ENCODE data around the gene PUS1.
"Not testable (repeated sequence)": the region's sequence is repeated elsewhere in the genome, so short reads cannot be mapped to it uniquely, and the experiment has no call there.

PUS1 gene

DNA sequence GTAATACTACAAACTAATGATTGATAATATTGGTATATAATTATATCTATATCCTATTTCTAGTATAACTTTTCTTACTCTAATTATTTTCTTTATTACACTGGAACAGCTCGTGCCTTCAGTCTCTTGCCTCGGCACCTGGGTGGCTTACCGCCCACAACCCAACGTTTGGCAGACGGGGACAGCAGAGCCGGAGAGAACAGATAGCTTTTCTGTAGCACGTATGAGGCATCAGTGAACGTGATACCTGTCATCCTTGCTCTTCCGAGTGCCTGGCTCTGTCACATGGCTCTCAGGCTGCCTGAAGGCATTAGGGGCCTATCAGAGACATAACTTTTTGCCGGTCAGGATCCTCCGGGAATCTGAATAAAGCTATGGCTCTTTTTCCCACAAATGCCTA is 5.5 kb downstream of the PUS1 start:
- no peak for DNase-seq (ENCODE audit: low read depth in 3 of 3)

- no peak for DNase-seq (ENCODE audit: low read depth in 3 of 3)
Observed at GRCh38 chr12:131938082-131938481, 9.0 kb downstream of the PUS1 start.

DNA sequence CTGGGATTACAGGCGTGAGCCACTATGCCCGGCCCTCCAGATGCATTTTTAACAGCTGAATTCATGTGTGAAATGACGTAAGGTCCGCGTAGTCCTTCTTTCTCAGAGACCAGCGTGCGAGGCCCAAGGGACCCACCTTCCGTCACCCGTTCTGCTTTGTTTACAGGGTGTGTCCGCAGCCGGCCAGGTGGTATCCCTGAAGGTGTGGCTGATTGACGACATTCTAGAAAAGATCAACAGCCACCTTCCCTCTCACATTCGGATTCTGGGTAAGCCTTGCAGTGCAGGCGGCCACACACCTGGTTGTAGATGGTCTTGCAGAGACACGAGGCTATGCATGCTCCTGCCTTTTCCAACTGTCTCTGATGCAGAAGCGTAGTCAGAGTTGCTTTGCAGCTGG is 9.9 kb downstream of the PUS1 start:
- DNase-seq (ENCODE audit: low read depth in 3 of 3): no peak

GRCh38 chr12:131940141-131940547 is 11.1 kb downstream of the PUS1 start:
- no peak for DNase-seq (ENCODE audit: low read depth in 3 of 3)

GRCh38 chr12:131941116-131941986 is 12.3 kb downstream of the PUS1 start:
- DNase-seq (ENCODE audit: low read depth in 3 of 3): no peak

GRCh38 chr12:131941987-131942341 is 12.9 kb downstream of the PUS1 start:
- no peak for DNase-seq (ENCODE audit: low read depth in 3 of 3)

DNA sequence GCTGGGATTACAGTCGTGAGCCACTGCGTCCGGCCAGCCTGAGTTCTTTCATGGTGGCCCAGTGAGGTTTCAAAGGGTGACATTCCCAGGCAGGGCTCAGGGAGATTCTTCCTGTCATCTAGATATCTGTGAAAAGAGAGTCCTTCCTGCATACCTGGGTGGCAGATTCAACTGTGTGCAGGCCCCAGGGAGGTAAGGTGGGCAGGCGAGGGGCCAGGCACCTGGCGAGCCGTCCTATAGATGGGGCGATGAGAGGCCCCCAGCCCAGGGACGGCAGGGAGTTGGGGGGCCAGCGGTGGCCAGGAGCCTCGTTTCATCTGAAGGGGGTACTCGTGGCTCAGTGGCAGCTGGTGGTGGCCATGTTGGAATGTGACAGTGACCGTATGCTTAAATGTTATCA is 13.6 kb downstream of the PUS1 start:
- no peak for DNase-seq (ENCODE audit: low read depth in 3 of 3)

- DNase-seq (ENCODE audit: low read depth in 3 of 3): no peak
Observed at GRCh38 chr12:131943389-131943788, 14.3 kb downstream of the PUS1 start.

- no peak for DNase-seq (ENCODE audit: low read depth in 3 of 3)
Observed at GRCh38 chr12:131943876-131944275, 14.8 kb downstream of the PUS1 start.

- DNase-seq (ENCODE audit: low read depth in 3 of 3): no peak
Observed at GRCh38 chr12:131944601-131945251, 15.7 kb downstream of the PUS1 start.

DNA sequence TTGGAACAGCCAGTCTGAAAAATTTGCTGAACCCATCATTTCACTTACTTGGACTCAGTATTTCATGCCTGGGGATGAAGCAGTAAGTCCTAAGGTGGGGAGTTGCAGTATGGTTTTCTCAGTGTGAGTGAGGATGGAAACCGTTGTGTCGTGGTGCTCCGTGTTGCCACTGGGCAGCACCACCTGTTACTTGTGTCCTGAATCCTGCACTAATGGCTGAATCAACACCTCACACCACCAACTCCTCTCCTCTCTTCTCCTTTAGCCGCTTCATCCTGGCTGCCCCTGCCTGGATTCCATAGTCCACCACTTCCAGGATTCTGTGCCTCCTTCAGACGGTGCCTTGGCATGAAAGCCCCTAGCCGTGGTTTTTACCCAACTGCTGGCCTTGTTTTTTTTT is 17.7 kb downstream of the PUS1 start:
- DNase-seq (ENCODE audit: low read depth in 3 of 3): no peak

DNA sequence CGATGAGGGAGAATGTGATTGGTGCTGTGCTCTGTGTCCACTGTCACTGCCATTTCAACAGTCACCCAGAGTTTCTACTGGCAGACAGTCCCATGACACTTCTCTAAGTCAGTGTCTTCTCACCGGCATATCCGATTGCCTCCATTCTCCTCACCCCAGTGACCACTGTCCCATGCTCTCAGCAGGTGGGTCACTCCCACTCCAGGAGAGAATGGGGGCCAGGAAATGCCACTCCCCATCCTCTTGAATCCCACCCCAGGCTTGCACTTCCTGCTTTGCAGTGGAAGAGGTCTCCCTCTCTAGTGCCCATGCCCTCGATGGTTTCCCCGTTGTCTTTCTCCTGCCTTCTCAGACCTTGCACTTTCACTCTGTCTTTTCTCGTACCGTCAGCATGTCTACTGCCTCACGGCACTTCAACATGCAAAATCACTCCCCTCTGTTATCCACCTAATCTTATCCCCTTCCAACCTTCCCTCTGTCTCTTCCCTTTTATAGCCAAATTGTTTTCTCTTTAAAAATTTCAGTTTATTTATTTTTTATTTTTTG is 18.5 kb downstream of the PUS1 start:
- no peak for DNase-seq (ENCODE audit: low read depth in 3 of 3)

GRCh38 chr12:131948166-131948712 is 19.2 kb downstream of the PUS1 start:
- no peak for DNase-seq (ENCODE audit: low read depth in 3 of 3)

DNA sequence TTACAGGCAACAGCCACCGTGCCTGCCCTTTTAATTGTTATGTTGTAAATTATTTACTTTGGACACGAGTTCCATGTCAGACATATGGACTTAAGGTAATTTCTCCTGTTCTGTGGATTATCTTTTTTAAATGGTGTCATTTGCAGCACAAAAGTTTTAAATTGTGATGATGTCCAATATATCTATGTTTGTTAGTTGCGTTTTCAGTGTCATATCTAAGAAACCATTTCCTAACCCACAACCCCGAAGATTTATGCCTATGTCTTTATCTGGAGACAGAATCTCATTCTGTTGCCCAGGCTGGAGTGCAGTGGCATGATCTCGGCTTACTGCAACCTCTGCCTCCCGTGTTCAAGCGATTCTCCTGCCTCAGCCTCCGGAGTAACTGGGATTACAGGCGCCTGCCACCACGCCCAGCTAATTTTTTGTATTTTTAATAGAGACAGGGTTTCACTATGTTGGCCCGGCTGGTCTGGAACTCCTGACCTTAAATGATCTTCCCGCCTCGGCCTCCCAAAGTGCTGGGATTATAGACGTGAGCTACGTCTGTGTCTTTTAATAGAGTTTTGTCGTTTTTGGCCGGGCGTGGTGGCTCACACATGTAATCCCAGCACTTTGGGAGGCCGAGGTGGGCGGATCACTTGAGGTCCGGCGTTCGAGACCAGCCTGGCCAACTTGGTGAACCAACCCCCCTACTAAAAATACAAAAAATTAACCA is 19.8 kb downstream of the PUS1 start:
- not testable (repeated sequence) for DNase-seq (ENCODE audit: low read depth in 3 of 3)

GRCh38 chr12:131949431-131950181 is 20.5 kb downstream of the PUS1 start, which contains the start of gene EP400:
Gene EP400, plus strand, starts transcription at chr12:131949942. Its CDS starts 10,678 bp downstream, at chr12:131960620.
- DNase-seq (ENCODE audit: low read depth in 3 of 3): peak; percentile 96 to 98 (median 96)

- peak in 1 of 3 experiments; percentile 40 for DNase-seq (ENCODE audit: low read depth in 3 of 3)
Observed at GRCh38 chr12:131950182-131950913, 21.3 kb downstream of the PUS1 start.

- DNase-seq (ENCODE audit: low read depth in 3 of 3): not testable (repeated sequence)
Observed at GRCh38 chr12:131953810-131954209, 24.7 kb downstream of the PUS1 start.

GRCh38 chr12:131954460-131954859 is 25.4 kb downstream of the PUS1 start:
- not testable (repeated sequence) for DNase-seq (ENCODE audit: low read depth in 3 of 3)

- DNase-seq (ENCODE audit: low read depth in 3 of 3): no peak
Observed at GRCh38 chr12:131959116-131959515, 30.0 kb downstream of the PUS1 start.
